ENCODE measurements around the gene GJB4. TPM values are rescaled to one million over a fixed set of nuclear protein-coding genes. Genes with fewer than 3 reads are reported as not detected.

GJB4 gene
- total and polyA plus RNA-seq, 2 donors (not counting 1 experiment from before 2014, with no cell fraction given), result not detected

DNA sequence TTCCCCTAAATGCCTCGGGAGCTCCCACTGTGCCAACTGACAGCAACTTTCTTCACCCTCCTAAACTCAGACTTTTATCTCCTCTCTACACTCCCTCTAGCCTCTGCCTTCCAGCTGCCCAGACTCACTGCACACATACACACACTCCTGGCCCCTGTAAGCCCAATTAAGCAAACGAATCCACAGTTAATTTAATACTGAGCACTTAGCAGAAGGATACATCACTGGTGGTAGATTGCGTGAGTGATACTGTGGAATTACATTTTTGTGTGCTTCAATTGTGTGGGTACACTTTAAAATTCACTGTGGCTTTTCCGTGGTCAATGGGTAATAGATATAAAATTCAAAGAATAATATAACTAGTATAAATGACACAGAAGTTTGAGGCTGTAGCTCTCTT is 38.3 kb upstream of the GJB4 start:
- TF ChIP-seq, protein P1, sequence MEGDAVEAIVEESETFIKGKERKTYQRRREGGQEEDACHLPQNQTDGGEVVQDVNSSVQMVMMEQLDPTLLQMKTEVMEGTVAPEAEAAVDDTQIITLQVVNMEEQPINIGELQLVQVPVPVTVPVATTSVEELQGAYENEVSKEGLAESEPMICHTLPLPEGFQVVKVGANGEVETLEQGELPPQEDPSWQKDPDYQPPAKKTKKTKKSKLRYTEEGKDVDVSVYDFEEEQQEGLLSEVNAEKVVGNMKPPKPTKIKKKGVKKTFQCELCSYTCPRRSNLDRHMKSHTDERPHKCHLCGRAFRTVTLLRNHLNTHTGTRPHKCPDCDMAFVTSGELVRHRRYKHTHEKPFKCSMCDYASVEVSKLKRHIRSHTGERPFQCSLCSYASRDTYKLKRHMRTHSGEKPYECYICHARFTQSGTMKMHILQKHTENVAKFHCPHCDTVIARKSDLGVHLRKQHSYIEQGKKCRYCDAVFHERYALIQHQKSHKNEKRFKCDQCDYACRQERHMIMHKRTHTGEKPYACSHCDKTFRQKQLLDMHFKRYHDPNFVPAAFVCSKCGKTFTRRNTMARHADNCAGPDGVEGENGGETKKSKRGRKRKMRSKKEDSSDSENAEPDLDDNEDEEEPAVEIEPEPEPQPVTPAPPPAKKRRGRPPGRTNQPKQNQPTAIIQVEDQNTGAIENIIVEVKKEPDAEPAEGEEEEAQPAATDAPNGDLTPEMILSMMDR (IDR thresholded peaks at IDR 0.05), result no peak
- TF ChIP-seq EZH2 (IDR thresholded peaks at IDR 0.05; ENCODE audit: borderline replicate concordance, insufficient read depth, low read depth, low read length, poor library complexity, severe bottlenecking), result no peak
- Histone ChIP-seq H2AFZ (ENCODE audit: insufficient read depth, low read depth, low read length, poor library complexity, severe bottlenecking) (no peak overlapping the region), H3K4me2 (replicated peaks; ENCODE audit: low read depth, low read length, poor library complexity, severe bottlenecking) (no peak overlapping the region), H3K27me3 (replicated peaks in 1 of 4; ENCODE audit: control extremely low read depth in 1 of 4, control insufficient read depth in 3 of 4, insufficient read depth in 4 of 4, low read length in 3 of 4) (peaks cover 0 to 13% (median 3%) of the 10 kb centered on the region in 4 experiments), H3K36me3 (replicated peaks in 1 of 2; ENCODE audit: control extremely low read depth in 1 of 2, control insufficient read depth in 1 of 2, extremely low read depth in 1 of 2, insufficient read depth in 2 of 2, low read length in 1 of 2) (no peaks in the 10 kb centered on the region), H4K20me1 (ENCODE audit: control insufficient read depth, insufficient read depth, low read length, poor library complexity, severe bottlenecking) (no peaks in the 10 kb centered on the region), H3K27ac (ENCODE audit: low read length in 2 of 2) (no peak overlapping the region), H3K79me2 (ENCODE audit: control insufficient read depth, insufficient read depth, low read length) (no peaks in the 10 kb centered on the region), H3K9ac (ENCODE audit: low read length) (no peak overlapping the region), H3K4me1 (ENCODE audit: control insufficient read depth in 2 of 2, insufficient read depth in 2 of 2, low read length in 2 of 2) (no peaks in the 10 kb centered on the region), H3K4me3 (ENCODE audit: control extremely low read depth in 1 of 5, extremely low read depth in 1 of 5, insufficient read depth in 1 of 5, low read depth in 2 of 5, low read length in 4 of 5) (no peak overlapping the region), H3K9me3 (ENCODE audit: control extremely low read depth in 1 of 3, control insufficient read depth in 2 of 3, insufficient read depth in 1 of 3, low read length in 2 of 3) (no peaks in the 10 kb centered on the region)
- H3K9me3 Mint-ChIP-seq (ENCODE audit: insufficient read depth), result no peaks in the 10 kb centered on the region
- POLR2A ChIA-PET, result no interaction called here
- CTCF ChIA-PET, result no interaction called here
- H3K27me3 Mint-ChIP-seq, result peaks cover 44% of the 10 kb centered on the region
- ATAC-seq (ENCODE audit: low read depth), result no peak
- whole genome bisulfite sequencing (ENCODE audit: insufficient coverage), result 45% methylated on average over 1 of the region's 4 CpGs
- intact Hi-C loops (cut with micrococcal nuclease), result no loop called here
- no peak overlapping the region for H3K4me3 Mint-ChIP-seq
- DNase-seq, result no peak
- no peak overlapping the region for H3K27ac Mint-ChIP-seq
- H3K4me1 Mint-ChIP-seq, result no peaks in the 10 kb centered on the region

GRCh38 chr1:34721646-34722355 is 37.7 kb upstream of the GJB4 start:
- CTCF ChIA-PET, result no interaction called here
- Mint-ChIP-seq H3K27me3 (peaks cover 46% of the 10 kb centered on the region), H3K4me3 (no peak overlapping the region), H3K4me1 (no peaks in the 10 kb centered on the region), H3K9me3 (ENCODE audit: insufficient read depth) (no peaks in the 10 kb centered on the region), H3K27ac (no peak overlapping the region)
- Histone ChIP-seq H4K20me1 (ENCODE audit: control insufficient read depth, insufficient read depth, low read length, poor library complexity, severe bottlenecking) (no peaks in the 10 kb centered on the region), H3K4me1 (ENCODE audit: control insufficient read depth in 2 of 2, insufficient read depth in 2 of 2, low read length in 2 of 2) (no peaks in the 10 kb centered on the region), H3K9ac (ENCODE audit: low read length) (no peak overlapping the region), H3K4me2 (replicated peaks; ENCODE audit: low read depth, low read length, poor library complexity, severe bottlenecking) (no peak overlapping the region), H3K79me2 (ENCODE audit: control insufficient read depth, insufficient read depth, low read length) (no peaks in the 10 kb centered on the region), H3K4me3 (ENCODE audit: control extremely low read depth in 1 of 5, extremely low read depth in 1 of 5, insufficient read depth in 1 of 5, low read depth in 2 of 5, low read length in 4 of 5) (no peak overlapping the region), H3K27ac (ENCODE audit: low read length in 2 of 2) (no peak overlapping the region), H2AFZ (ENCODE audit: insufficient read depth, low read depth, low read length, poor library complexity, severe bottlenecking) (no peak overlapping the region), H3K9me3 (ENCODE audit: control extremely low read depth in 1 of 3, control insufficient read depth in 2 of 3, insufficient read depth in 1 of 3, low read length in 2 of 3) (no peaks in the 10 kb centered on the region), H3K36me3 (replicated peaks in 1 of 2; ENCODE audit: control extremely low read depth in 1 of 2, control insufficient read depth in 1 of 2, extremely low read depth in 1 of 2, insufficient read depth in 2 of 2, low read length in 1 of 2) (no peaks in the 10 kb centered on the region), H3K27me3 (replicated peaks in 1 of 4; ENCODE audit: control extremely low read depth in 1 of 4, control insufficient read depth in 3 of 4, insufficient read depth in 4 of 4, low read length in 3 of 4) (peaks cover 0 to 10% (median 3%) of the 10 kb centered on the region in 4 experiments)
- no peak for ATAC-seq (ENCODE audit: low read depth)
- no peak for DNase-seq
- WGBS (ENCODE audit: insufficient coverage), result 89% methylated on average over 1 of the region's 6 CpGs
- TF ChIP-seq, protein P1 (IDR thresholded peaks at IDR 0.05), result no peak
- no peak for TF ChIP-seq EZH2 (IDR thresholded peaks at IDR 0.05; ENCODE audit: borderline replicate concordance, insufficient read depth, low read depth, low read length, poor library complexity, severe bottlenecking)
- POLR2A ChIA-PET, result no interaction called here
- intact Hi-C loops (cut with micrococcal nuclease), result no loop called here

Data from B cell (primary cell).